Effector memory CD8-positive, alpha-beta T cell (primary cell): ENCODE measurements around the gene C2.
"Not testable (repeated sequence)": the region's sequence is repeated elsewhere in the genome, so short reads cannot be mapped to it uniquely, and the experiment has no call there.

Source experiments
- ATAC-seq: fragments of 150-1000 bp; cut with Tn5 transposase; replicated peaks from 2 replicates; pipeline ENCODE4 v1.10.0; 2021; ENCODE audit warnings: mild to moderate bottlenecking, moderate library complexity
- DNase-seq, 3 experiments: peaks; one replicate each; pipeline ENCODE4 v3.0.0; 2021
- H3K27ac Mint-ChIP-seq, 2 donors: one replicate each; pipeline ENCODE4 v1.8.0; 2022; ENCODE audit warnings: mild to moderate bottlenecking in 2 of 2, mixed read lengths in 2 of 2, moderate library complexity in 2 of 2
- H3K27me3 Mint-ChIP-seq, 2 donors: one replicate each; pipeline ENCODE4 v1.8.0; 2022; ENCODE audit warnings: mixed read lengths in 2 of 2
- H3K36me3 Mint-ChIP-seq: one replicate; pipeline ENCODE4 v1.8.0; 2022; ENCODE audit warnings: mild to moderate bottlenecking, moderate library complexity, mixed read lengths; ENCODE audit not compliant: insufficient read depth
- H3K4me1 Mint-ChIP-seq, 2 donors: one replicate each; pipeline ENCODE4 v1.8.0; 2022; ENCODE audit warnings: low read depth in 2 of 2, mixed read lengths in 2 of 2
- H3K4me3 Mint-ChIP-seq, 2 donors: one replicate each; pipeline ENCODE4 v1.8.0; 2022; ENCODE audit warnings: mild to moderate bottlenecking in 2 of 2, mixed read lengths in 2 of 2, moderate library complexity in 2 of 2
- H3K9me3 Mint-ChIP-seq, 2 donors: one replicate each; pipeline ENCODE4 v1.8.0; 2022; ENCODE audit warnings: mixed read lengths in 2 of 2

Gene C2

DNA sequence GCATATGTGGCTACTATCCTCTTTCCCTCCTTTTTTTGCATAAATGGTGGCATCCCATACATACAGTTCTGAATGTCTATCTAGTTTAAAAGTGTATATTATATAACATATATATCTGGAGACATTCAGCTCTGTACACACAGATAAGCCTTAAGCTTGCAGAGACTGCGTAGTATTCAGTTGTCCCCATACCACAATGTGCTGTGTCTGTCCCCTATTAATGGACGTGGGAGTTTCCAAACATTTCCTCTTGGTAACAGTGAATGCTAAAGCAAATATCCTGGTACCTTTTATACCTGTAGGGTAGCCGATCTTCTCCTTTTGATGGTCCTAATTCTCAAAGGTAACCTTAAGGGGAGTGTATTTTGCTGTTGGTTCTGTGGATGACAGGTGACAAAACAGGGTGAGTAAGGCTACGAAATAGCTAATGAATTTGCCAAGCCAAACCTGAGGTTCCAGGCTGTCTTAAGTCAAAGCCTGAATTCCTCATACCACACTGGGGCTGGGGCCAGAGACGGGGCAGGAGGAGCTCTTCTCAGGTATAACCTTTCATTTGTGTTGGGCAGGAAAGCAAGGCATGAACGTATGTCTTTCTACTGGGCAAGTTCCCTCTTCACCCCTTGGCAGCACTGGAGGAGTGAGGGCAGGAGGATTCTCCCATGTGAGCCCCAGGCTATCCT is 7.8 kb upstream of the C2 start:
- DNase-seq: no peak
- no peak overlapping the region for H3K27ac Mint-ChIP-seq
- H3K36me3 Mint-ChIP-seq: peaks cover 5% of the 10 kb centered on the region
- no peaks in the 10 kb centered on the region for H3K4me1 Mint-ChIP-seq
- no peak overlapping the region for H3K4me3 Mint-ChIP-seq
- no peaks in the 10 kb centered on the region for H3K9me3 Mint-ChIP-seq
- H3K27me3 Mint-ChIP-seq: peaks cover 11 to 16% of the 10 kb centered on the region in 2 donors
- ATAC-seq: no peak

DNA sequence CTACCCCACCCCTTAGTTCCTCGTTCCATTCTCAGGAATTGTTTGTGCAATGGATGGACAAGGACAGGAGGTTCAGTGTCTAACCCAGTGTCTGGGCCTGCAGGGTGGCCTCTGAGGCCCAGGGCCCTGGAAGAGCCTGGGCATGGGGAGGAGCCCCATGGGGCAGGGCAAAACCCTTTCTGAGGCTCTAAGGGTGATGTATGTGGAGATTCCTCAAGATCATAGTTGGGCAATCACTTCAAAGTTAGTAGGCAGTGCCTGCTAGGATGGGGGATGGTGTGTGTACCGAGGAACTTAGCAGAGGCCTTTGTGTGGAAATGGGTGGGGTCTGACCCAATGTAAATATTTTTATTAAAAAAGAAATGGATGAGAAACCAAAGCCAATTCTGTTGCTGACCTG is 6.7 kb upstream of the C2 start:
- H3K9me3 Mint-ChIP-seq: no peaks in the 10 kb centered on the region
- no peak overlapping the region for H3K4me3 Mint-ChIP-seq
- H3K27ac Mint-ChIP-seq: no peak overlapping the region
- no peak for DNase-seq
- ATAC-seq: no peak
- peaks cover 1 to 5% of the 10 kb centered on the region in 2 donors for H3K27me3 Mint-ChIP-seq
- no peaks in the 10 kb centered on the region for H3K4me1 Mint-ChIP-seq
- peaks cover 5% of the 10 kb centered on the region for H3K36me3 Mint-ChIP-seq

DNA sequence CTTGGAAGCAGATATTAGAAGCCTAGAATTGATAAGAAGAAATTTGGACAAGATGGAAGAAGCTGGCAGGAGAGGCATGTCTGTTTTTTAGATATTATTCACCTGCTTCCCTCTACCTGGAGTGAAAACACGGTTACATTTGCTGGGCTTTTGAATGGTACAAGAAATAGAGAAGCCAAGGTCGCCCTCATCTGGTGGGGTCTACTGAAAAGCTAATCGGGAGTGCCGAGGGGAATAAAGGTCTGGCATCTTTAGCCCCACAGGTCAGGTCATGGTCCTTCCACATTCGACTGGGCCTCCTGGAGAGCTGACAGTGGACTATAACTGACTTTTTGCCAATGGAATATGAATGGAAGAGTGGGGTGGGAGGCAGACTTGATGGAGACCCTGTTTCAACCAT is 4.6 kb upstream of the C2 start:
- DNase-seq (no peak), ATAC-seq (no peak)
- H3K36me3 Mint-ChIP-seq: peaks cover 5% of the 10 kb centered on the region
- H3K27me3 Mint-ChIP-seq: peaks cover 5% of the 10 kb centered on the region in 2 donors
- H3K27ac Mint-ChIP-seq: no peak overlapping the region
- no peak overlapping the region for H3K4me3 Mint-ChIP-seq
- no peaks in the 10 kb centered on the region for H3K9me3 Mint-ChIP-seq
- H3K4me1 Mint-ChIP-seq: no peaks in the 10 kb centered on the region

DNA sequence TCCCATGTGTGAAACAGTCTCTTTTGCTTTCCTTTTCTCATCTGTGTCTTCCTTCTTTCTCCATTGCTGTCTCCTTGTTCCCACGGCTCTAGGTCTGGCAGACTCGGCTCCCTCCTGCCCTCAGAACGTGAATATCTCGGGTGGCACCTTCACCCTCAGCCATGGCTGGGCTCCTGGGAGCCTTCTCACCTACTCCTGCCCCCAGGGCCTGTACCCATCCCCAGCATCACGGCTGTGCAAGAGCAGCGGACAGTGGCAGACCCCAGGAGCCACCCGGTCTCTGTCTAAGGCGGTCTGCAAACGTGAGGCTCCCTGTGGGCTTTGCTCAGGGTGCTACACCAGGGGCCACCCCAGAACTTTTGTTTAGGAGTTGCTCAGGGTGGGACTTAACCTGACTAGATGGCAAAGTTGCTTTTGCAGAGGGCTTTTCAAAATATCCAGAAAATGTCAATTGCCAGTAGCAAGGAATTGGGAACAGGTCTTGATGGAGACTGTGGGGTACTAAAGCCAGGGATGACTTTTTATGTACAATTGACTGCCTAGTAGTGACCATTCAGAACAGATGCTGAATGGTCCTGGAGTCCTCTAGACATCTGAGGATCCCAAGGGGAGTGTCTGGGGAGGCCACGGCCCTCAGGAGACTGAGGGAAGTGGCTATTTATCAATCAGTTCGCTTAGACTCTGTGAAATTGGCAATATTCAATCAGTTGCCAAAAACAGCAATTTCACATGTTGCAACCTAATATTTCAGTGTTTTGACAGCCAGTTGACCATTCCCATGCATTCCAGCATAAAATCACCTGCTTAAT is 550 bp downstream of the C2 start:
- Mint-ChIP-seq H3K27ac (no peak overlapping the region), H3K4me3 (no peak overlapping the region), H3K9me3 (no peaks in the 10 kb centered on the region), H3K36me3 (peaks cover 3% of the 10 kb centered on the region), H3K27me3 (peaks cover 7 to 27% of the 10 kb centered on the region in 2 donors), H3K4me1 (no peaks in the 10 kb centered on the region)
- DNase-seq (no peak), ATAC-seq (no peak)

DNA sequence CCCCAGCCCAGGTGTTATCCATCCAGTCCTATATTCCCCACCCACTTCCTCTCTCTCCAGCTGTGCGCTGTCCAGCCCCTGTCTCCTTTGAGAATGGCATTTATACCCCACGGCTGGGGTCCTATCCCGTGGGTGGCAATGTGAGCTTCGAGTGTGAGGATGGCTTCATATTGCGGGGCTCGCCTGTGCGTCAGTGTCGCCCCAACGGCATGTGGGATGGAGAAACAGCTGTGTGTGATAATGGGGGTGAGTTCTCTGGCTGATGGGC is 1.1 kb downstream of the C2 start:
- Mint-ChIP-seq H3K9me3 (no peaks in the 10 kb centered on the region), H3K27me3 (peaks cover 13 to 33% of the 10 kb centered on the region in 2 donors), H3K27ac (no peak overlapping the region), H3K4me3 (no peak overlapping the region), H3K36me3 (peaks cover 2% of the 10 kb centered on the region), H3K4me1 (no peaks in the 10 kb centered on the region)
- no peak for ATAC-seq
- DNase-seq: no peak

DNA sequence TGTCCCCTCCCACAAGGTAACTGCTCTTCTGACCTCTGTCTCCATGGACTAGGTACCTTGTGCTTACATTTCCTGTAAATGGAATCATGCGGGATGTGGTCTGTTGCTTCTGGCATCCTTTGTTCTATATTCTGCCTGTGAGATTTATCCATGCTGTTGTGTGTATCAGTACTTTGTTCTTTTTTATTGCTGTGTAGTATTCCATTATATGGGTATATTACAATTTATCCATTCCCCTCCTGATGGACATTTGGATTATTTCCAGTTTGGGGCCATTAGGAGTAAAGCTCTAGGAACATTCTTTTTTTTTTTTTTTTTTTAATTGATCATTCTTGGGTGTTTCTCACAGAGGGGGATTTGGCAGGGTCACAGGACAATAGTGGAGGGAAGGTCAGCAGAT is 3.4 kb downstream of the C2 start:
- no peaks in the 10 kb centered on the region for H3K9me3 Mint-ChIP-seq
- H3K4me3 Mint-ChIP-seq: no peak overlapping the region
- H3K27ac Mint-ChIP-seq: no peak overlapping the region
- DNase-seq (no peak), ATAC-seq (no peak)
- no peaks in the 10 kb centered on the region for H3K36me3 Mint-ChIP-seq
- H3K27me3 Mint-ChIP-seq: peaks cover 14 to 39% of the 10 kb centered on the region in 2 donors
- no peaks in the 10 kb centered on the region for H3K4me1 Mint-ChIP-seq

DNA sequence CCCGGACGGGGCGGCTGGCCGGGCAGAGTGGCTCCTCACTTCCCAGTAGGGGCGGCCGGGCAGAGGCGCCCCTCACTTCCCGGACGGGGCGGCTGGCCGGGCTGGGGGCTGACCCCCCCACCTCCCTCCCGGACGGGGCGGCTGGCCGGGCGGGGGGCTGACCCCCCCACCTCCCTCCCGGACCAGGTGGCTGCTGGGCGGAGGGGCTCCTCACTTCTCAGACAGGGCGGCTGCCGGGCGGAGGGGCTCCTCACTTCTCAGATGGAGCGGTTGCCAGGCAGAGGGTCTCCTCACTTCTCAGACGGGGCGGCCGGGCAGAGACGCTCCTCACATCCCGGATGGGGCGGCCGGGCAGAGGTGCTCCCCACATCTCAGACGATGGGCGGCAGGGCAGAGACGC is 4.6 kb downstream of the C2 start:
- H3K27ac Mint-ChIP-seq, H3K36me3 Mint-ChIP-seq: not testable (repeated sequence)

DNA sequence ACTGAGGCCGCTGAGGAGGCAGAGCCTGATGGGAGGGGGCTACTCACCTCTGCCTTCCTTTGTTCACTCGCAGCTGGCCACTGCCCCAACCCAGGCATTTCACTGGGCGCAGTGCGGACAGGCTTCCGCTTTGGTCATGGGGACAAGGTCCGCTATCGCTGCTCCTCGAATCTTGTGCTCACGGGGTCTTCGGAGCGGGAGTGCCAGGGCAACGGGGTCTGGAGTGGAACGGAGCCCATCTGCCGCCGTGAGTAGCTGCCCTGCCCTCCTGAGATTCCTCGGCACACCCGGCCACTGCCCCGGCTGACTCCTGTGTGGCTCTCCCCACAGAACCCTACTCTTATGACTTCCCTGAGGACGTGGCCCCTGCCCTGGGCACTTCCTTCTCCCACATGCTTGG is 6.0 kb downstream of the C2 start:
- no peaks in the 10 kb centered on the region for H3K4me1 Mint-ChIP-seq
- no peak overlapping the region for H3K27ac Mint-ChIP-seq
- peaks cover 8 to 28% of the 10 kb centered on the region in 2 donors for H3K27me3 Mint-ChIP-seq
- no peak for ATAC-seq
- H3K4me3 Mint-ChIP-seq: no peak overlapping the region
- H3K36me3 Mint-ChIP-seq: no peaks in the 10 kb centered on the region
- H3K9me3 Mint-ChIP-seq: no peaks in the 10 kb centered on the region
- no peak for DNase-seq

More for the DNA sequence above, 4.6 kb downstream of the C2 start:
- not testable (repeated sequence) for H3K4me1 Mint-ChIP-seq, DNase-seq, ATAC-seq, H3K9me3 Mint-ChIP-seq, H3K4me3 Mint-ChIP-seq
- peaks cover 14 to 39% of the 10 kb centered on the region in 2 donors for H3K27me3 Mint-ChIP-seq

DNA sequence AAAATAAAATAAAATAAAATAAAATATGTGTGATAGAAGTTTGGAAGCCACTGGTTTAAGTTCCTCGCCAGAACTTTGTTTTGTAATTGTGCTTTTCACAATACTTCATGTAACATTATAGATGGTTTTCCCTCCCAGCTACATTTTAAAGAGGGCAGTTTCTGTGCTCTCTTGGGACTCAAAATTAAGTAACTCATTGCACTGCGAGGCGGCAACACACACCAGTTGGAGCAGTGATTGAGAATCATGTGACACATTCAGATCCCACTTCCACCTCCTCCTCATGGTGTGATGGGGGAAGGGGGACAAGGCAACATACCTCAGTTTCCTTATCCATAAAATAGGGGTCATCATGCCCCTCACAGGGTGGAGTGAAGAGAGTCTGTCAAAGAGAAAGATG is 7.5 kb downstream of the C2 start:
- no peak overlapping the region for H3K27ac Mint-ChIP-seq
- H3K27me3 Mint-ChIP-seq: peaks cover 8 to 23% of the 10 kb centered on the region in 2 donors
- H3K9me3 Mint-ChIP-seq: no peaks in the 10 kb centered on the region
- H3K4me3 Mint-ChIP-seq: no peak overlapping the region
- DNase-seq (no peak), ATAC-seq (no peak)
- no peaks in the 10 kb centered on the region for H3K4me1 Mint-ChIP-seq
- H3K36me3 Mint-ChIP-seq: no peaks in the 10 kb centered on the region

DNA sequence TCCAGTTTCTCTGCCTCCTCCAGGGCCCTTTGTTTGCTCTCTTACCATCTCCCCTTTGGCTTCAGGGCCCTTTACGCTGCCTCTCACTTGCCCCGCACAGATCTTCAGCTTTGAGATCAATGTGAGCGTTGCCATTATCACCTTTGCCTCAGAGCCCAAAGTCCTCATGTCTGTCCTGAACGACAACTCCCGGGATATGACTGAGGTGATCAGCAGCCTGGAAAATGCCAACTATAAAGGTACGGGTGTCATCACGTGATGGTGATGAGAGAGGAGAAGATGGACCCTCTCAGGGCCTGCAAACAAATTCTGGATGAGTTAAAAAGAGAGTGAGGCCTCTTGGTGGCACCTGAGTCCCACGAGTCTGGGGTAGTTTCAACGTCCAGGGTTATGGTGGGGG is 8.3 kb downstream of the C2 start:
- DNase-seq: no peak
- ATAC-seq: no peak
- Mint-ChIP-seq H3K9me3 (no peaks in the 10 kb centered on the region), H3K27ac (no peak overlapping the region), H3K27me3 (peaks cover 8 to 25% of the 10 kb centered on the region in 2 donors), H3K4me3 (no peak overlapping the region), H3K36me3 (no peaks in the 10 kb centered on the region), H3K4me1 (no peaks in the 10 kb centered on the region)

DNA sequence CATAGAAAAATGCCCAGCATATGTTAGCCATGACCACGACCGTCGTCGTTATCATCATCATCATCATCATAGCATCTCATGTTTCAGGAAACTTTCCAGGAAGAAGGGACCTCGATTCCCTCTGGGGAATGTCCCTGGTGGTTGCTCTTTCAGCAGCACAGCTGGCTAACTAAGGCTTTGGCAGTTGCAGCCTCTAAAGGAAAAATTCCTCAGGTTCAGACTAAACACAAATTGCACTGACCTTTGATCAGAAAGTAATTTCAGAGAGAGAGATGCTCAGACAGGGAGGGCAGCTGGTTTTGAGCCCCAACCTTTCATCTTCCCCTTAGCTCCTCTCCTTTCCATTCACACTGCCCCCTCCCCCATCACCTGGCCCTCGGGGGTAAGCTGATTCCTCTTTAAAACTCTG is 12.7 kb downstream of the C2 start:
- H3K4me3 Mint-ChIP-seq: no peak overlapping the region
- H3K27ac Mint-ChIP-seq: no peak overlapping the region
- ATAC-seq (no peak), DNase-seq (no peak)
- H3K9me3 Mint-ChIP-seq: no peaks in the 10 kb centered on the region
- peaks cover 0 to 3% of the 10 kb centered on the region in 2 donors for H3K4me1 Mint-ChIP-seq
- H3K27me3 Mint-ChIP-seq: peaks cover 17 to 51% of the 10 kb centered on the region in 2 donors
- H3K36me3 Mint-ChIP-seq: peaks cover 4% of the 10 kb centered on the region

DNA sequence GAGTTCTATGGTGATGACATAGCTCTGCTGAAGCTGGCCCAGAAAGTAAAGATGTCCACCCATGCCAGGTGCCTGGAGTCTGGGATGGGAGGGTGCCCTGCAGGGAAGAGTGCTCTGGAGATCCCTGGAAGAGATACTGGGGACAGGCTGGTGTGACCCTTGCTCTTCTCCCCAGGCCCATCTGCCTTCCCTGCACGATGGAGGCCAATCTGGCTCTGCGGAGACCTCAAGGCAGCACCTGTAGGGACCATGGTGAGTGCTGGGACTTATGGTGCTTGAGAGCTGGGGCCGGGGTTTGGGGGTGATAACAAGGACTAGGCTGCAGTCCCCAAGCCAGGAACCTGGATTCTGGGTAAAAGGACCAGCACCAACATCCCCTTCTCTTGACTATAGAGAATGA is 16.2 kb downstream of the C2 start:
- Mint-ChIP-seq H3K4me1 (peaks cover 3 to 4% of the 10 kb centered on the region in 2 donors), H3K27ac (no peak overlapping the region), H3K27me3 (peaks cover 21 to 60% of the 10 kb centered on the region in 2 donors), H3K9me3 (no peaks in the 10 kb centered on the region), H3K4me3 (no peak overlapping the region), H3K36me3 (peaks cover 8% of the 10 kb centered on the region)
- ATAC-seq (no peak), DNase-seq (no peak)

DNA sequence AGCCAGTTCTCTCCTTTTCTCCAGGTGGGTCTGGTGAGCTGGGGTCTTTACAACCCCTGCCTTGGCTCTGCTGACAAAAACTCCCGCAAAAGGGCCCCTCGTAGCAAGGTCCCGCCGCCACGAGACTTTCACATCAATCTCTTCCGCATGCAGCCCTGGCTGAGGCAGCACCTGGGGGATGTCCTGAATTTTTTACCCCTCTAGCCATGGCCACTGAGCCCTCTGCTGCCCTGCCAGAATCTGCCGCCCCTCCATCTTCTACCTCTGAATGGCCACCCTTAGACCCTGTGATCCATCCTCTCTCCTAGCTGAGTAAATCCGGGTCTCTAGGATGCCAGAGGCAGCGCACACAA is 17.6 kb downstream of the C2 start:
- Mint-ChIP-seq H3K27me3 (peaks cover 21 to 60% of the 10 kb centered on the region in 2 donors), H3K36me3 (peaks cover 11% of the 10 kb centered on the region), H3K27ac (no peak overlapping the region), H3K4me1 (peaks cover 4 to 5% of the 10 kb centered on the region in 2 donors), H3K4me3 (no peak overlapping the region), H3K9me3 (no peaks in the 10 kb centered on the region)
- ATAC-seq (no peak), DNase-seq (no peak)
